HS-5 (cell line): ENCODE measurements around the gene SGCD.

ENCODE experiments used
- DNase-seq: peaks from one replicate; pipeline ENCODE4 v3.0.0-alpha.2; 2012; ENCODE audit warnings: low read depth

SGCD gene

GRCh38 chr5:156401804-156402203, 74.8 kb downstream of the SGCD start:
- DNase-seq: no peak

- DNase-seq: no peak
These were observed 75.5 kb downstream of the SGCD start for GRCh38 chr5:156402387-156402921.

GRCh38 chr5:156405988-156406387, 79.0 kb downstream of the SGCD start:
- no peak for DNase-seq

- no peak for DNase-seq
These were observed 80.3 kb downstream of the SGCD start for GRCh38 chr5:156407251-156407650.

GRCh38 chr5:156409834-156410233, 82.9 kb downstream of the SGCD start:
- DNase-seq: no peak

GRCh38 chr5:156411185-156411613, 84.2 kb downstream of the SGCD start:
- DNase-seq: no peak

- no peak for DNase-seq
These were observed 85.0 kb downstream of the SGCD start for GRCh38 chr5:156411957-156412356.

GRCh38 chr5:156414391-156414790, 87.4 kb downstream of the SGCD start:
- DNase-seq: no peak

- no peak for DNase-seq
These were observed 92.7 kb downstream of the SGCD start for GRCh38 chr5:156419661-156420060.

GRCh38 chr5:156420665-156421064, 93.7 kb downstream of the SGCD start:
- DNase-seq: no peak

- DNase-seq: no peak
These were observed 94.8 kb downstream of the SGCD start for GRCh38 chr5:156421798-156422197.

- no peak for DNase-seq
These were observed 96.6 kb downstream of the SGCD start for GRCh38 chr5:156423597-156423996.

- no peak for DNase-seq
These were observed 100.4 kb downstream of the SGCD start for GRCh38 chr5:156427315-156427714.

GRCh38 chr5:156431956-156432829, 105.2 kb downstream of the SGCD start:
- DNase-seq: no peak

GRCh38 chr5:156432830-156433105, 105.8 kb downstream of the SGCD start:
- no peak for DNase-seq

- no peak for DNase-seq
These were observed 107.5 kb downstream of the SGCD start for GRCh38 chr5:156434471-156434870.

GRCh38 chr5:156435101-156435500, 108.1 kb downstream of the SGCD start:
- DNase-seq: no peak

- no peak for DNase-seq
These were observed 111.1 kb downstream of the SGCD start for GRCh38 chr5:156438076-156438475.

- no peak for DNase-seq
These were observed 117.9 kb downstream of the SGCD start for GRCh38 chr5:156444753-156445291.

GRCh38 chr5:156446526-156446925, 119.6 kb downstream of the SGCD start:
- DNase-seq: no peak

- no peak for DNase-seq
These were observed 123.8 kb downstream of the SGCD start for GRCh38 chr5:156450778-156451177.

- no peak for DNase-seq
These were observed 124.5 kb downstream of the SGCD start for GRCh38 chr5:156451505-156451904.

- no peak for DNase-seq
These were observed 129.9 kb downstream of the SGCD start for GRCh38 chr5:156456857-156457256.
